NCI-H82 treated with DMSO at 0.1 percent for 48 hours (cell line): ENCODE measurements around the gene SPEF2.

Experiments used
- DNase-seq: peaks from one replicate; lab custom pipeline; 2025; ENCODE audit not compliant: unreplicated experiment; lab: John Stamatoyannopoulos, UW

The SPEF2 gene, protein sequence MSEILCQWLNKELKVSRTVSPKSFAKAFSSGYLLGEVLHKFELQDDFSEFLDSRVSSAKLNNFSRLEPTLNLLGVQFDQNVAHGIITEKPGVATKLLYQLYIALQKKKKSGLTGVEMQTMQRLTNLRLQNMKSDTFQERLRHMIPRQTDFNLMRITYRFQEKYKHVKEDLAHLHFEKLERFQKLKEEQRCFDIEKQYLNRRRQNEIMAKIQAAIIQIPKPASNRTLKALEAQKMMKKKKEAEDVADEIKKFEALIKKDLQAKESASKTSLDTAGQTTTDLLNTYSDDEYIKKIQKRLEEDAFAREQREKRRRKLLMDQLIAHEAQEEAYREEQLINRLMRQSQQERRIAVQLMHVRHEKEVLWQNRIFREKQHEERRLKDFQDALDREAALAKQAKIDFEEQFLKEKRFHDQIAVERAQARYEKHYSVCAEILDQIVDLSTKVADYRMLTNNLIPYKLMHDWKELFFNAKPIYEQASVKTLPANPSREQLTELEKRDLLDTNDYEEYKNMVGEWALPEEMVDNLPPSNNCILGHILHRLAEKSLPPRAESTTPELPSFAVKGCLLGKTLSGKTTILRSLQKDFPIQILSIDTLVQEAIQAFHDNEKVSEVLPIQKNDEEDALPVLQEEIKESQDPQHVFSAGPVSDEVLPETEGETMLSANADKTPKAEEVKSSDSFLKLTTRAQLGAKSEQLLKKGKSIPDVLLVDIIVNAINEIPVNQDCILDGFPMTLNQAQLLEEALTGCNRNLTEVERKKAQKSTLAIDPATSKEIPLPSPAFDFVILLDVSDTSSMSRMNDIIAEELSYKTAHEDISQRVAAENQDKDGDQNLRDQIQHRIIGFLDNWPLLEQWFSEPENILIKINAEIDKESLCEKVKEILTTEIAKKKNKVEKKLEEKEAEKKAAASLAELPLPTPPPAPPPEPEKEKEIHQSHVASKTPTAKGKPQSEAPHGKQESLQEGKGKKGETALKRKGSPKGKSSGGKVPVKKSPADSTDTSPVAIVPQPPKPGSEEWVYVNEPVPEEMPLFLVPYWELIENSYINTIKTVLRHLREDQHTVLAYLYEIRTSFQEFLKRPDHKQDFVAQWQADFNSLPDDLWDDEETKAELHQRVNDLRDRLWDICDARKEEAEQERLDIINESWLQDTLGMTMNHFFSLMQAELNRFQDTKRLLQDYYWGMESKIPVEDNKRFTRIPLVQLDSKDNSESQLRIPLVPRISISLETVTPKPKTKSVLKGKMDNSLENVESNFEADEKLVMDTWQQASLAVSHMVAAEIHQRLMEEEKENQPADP (N-terminal part only)

DNA sequence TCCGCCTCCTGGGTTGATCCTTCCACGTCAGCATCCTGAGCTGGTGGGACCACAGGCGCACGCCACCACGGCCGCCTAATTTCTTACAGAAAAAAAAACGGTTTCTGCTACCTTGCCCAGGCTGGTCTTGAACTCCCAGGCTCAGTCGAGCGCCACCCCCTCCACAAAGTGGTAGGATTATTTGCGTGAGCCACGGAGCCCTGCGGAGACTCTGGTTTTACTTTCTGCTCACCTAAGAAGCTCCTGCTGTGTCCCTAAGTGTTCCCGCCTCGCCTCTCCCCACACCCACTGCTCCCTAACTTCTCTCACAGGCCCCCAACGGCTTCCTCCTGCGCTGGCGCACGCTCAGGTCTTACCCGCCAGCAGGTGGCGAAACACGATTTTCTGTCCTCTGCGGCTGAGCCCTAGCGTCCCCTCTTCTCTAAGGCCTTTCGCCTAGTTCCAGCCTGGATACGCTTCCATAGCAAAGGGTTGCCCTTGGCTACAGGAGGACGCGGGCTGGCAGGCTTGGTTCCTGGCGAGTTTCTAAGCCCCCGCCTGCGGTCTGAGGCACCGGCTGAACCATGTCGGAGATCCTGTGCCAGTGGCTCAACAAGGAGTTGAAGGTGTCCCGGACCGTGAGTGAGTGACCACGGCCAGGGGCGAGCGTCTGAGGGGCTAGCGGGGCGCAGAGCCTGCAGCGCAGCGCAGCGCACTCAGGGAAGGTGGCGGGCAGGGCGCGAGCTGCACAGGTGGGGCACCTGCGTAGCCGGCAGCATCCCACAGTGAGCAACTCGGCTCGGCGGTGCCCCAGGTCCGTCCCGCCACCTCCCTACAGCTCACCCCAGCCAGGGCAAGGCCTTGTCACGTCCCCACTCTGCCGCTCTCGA, at the start of gene SPEF2:
Gene SPEF2, plus strand, starts transcription at position 429 of the 869 bp plus-strand sequence. Its CDS starts 135 bp downstream, at position 564.
- DNase-seq = no peak

DNA sequence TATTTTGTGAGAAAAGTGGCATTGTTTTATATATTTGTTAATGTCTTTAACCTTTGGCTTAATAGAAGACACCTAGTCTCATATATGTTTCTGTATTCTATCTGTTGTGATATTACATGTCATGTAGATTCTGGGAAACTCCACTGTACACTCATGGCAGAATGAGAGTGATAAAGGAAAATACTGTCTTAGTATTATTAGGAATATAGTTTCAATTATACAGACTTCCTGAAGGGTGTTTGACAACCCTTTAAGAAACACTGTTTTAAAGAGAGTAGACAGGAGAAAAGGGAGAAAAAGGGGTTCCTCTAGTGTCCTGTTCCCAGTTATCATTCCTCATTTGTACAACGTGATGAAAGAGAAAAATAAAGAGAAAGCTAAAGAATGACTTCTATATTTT, 42.1 kb upstream of the SPEF2 start:
- DNase-seq = no peak

DNA sequence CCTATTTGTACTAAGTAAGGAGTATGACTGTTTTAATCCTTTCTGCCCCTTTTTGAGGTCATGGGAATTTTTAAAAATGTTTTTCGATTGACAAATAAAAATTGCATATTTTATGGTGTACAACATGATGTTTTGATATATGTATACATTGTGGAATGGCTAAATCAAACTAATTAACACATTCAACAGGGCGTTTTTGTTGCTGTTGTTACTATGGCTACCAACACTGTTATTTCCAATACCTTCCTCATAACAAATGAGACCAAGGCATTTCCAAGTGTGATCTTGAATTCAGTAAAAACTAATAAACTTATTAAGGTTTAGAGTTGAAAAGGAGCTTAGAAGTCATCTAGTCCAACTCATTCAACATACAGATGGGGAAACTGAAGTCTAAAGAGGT, 30.2 kb upstream of the SPEF2 start:
- no peak for DNase-seq

DNA sequence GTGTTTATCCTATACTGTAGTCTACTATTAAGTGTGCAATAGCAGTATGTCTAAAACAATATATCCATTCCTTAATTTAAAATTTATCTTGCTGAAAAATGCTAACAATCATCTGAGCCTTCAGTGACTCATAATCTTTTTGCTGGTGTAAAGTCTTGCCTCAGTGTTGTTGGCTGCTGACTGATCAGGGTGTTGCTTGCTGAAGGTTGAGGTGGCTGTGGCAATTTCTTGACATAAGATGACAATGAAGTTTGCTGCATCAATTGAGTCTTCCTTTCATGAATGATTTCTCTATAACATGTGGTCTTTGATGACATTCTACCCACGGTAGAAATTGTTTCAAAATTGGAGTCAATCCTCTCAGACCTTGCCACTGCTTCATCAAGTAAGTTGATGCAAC, 24.3 kb upstream of the SPEF2 start:
- no peak for DNase-seq

DNA sequence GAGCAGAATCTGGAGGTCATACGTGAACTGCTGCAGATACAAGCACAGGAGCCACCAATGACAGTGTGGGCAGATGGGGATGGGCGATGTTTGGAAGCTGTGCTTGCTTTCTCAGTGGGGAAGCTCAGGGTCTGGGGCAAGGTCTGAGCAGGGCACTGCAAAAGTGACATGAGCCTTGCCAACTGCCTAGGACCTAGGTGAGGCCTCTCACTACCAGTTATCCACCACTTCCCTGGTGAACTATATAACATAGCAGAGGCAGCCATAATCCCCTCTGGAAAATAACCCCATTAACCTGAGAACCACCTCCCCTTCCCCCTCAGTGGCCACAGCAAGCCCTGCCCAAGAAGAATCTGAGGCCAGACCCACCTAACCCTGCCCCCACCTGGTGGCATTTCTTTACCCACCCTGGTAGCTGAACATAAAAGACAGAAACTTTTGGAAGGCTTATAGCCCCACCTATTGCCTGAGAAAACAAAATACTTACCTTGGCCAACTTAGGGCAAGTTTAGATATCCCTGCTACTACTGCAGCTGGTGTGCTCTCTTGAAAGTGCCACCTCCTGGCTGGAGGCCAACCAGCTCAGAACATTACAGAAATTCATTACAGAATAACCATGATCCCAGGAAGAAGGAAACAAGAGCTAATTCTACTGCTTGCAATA, 18.8 kb upstream of the SPEF2 start:
- DNase-seq = no peak

DNA sequence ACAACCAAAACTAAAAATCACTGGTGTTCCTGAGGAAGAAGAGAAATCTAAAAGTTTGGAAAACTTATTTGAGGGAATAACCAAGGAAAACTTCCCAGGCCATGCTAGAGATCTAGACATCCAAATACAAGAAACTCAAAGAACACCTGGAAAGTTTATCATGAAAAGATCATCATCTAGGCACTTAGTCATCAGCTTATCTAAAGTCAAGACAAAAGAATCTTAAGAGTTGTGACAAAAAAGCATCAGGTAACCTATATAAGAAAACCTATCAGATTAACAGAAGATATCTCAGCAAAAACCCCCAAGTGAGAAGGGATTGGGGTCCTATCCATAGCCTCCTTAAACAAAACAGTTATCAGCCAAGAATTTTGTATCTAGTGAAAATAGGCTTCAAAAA, 17.1 kb upstream of the SPEF2 start:
- no peak for DNase-seq

DNA sequence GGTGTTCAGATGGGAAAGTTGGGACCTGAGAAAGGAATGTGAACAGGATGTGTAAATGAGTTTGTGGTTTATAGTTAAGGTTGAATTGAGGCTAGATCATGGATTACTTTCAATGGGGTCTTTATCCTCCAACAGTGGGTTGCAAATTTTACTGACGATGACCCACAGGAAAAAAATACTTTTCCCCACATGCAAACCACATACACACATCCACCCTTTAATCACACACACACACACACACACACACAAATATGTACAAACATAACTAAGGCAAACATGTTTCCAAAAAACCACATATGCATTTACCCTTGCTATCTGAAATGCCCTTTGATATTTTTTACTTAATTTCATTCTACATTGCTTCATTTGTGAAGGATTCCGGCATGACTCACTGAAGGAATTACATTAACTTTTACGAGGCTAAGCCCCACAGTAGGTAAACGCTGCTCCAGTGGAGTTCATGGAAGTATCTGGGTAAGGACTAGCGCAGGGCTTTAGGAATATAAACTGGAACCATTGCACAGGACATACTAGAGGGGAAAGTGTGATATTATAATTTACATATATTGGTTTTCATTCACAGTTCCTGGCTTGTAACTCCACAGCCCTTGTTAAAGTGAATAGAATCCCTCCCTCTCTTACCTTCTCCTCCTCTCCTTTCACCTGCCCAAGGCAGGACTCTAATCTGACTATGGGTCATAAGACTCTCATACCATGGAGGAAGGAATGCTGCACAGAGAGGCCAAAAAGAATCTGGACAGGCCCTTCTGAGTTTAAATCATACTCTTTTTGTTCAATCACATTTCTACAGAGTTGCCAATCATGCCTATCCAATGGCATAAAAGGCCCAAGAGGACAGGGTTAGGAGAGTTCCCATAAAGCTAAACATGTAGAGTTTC, 8.5 kb upstream of the SPEF2 start:
- DNase-seq = no peak

DNA sequence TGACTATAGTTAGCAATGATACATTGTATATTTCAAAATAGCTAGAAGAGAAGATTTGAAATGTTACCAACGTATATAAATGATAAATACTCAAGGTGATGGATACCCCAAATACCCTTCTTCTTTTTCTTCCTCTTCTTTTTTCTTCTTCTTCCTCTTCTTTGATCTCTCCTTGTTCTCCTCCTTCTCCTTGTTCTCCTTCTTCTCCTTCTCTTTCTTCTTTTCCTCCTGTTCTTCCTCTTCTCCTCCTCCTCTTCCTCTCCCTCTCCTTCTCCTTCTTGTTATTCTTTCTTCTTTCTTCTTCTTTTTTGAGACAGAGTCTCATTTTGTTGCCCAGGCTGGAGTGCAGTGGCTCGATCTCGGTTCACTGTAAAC, 616 bp upstream of the SPEF2 start:
- DNase-seq = no peak

DNA sequence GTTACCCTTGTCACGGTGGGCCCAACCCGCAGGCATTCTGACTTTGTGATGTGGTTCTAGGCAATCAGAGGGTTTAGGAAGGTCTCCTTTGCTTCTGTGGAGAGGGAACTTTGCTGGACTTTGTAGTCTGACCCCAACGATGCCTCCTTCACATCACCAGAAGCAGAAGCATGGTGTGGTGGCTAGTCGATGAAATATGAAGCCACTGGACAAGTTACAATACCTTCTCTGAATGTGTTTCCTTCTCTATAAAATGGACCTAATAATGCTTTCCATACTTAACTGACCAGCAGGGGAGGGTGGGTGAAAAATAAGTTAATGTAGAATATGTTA, 607 bp downstream of the SPEF2 start:
- DNase-seq = no peak

DNA sequence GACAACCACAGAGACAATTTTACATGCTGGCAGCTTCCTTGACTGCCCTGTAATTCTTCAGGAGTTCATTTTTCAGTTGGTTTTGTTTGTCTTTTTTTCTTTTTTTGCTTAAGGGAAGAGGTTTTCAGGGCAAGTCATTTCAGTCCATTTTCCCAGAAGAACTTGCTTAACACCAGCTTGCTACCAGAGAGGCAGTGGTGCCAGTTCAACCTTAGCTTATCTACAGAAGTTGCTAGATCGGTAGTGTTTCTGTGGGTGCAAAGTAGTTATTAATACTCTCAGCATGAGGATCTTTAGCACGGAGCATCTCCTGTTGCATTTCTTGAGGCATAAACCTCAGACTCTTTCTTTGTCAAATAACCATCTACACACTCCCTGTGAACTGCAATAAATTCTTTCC, 1.1 kb downstream of the SPEF2 start:
- no peak for DNase-seq

DNA sequence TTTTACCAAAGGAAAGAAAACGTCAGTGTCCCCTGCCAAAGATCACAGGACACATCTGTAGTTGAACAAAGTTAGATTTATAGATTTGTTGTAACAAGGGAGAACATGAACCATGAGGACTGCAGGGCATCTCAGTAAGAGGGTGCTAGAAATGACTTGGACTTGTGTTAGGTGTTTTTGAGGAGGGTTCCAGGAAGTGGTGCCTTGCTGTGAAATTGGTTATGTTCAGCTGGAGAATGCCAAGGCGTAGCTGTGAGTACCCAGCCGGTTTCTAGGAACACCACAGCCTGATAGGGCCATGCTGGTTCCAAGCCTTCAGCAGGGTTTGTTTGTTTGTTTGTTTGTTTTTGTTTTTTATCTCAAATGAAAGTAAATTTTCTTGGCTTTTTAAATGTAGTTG, 5.3 kb downstream of the SPEF2 start:
- DNase-seq = no peak

DNA sequence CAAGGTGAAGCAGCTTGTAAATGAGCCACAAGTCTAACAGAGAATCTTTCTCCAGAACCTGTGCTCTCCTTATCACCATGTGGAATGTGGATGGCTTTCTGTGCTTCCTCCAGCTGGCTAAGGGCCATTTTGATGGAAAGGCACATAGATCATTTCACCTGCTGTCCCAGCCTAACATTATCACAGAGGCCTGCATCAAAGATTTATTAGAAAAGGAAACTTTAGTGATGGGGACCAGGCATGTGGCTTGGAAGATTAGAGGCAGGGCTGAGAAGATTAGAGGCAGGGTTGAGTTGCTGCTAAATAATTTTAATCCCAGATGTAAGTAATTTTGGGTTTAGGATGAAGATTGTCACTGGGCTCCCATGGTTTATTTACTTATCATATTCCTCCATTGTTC, 6.3 kb downstream of the SPEF2 start:
- DNase-seq = no peak

DNA sequence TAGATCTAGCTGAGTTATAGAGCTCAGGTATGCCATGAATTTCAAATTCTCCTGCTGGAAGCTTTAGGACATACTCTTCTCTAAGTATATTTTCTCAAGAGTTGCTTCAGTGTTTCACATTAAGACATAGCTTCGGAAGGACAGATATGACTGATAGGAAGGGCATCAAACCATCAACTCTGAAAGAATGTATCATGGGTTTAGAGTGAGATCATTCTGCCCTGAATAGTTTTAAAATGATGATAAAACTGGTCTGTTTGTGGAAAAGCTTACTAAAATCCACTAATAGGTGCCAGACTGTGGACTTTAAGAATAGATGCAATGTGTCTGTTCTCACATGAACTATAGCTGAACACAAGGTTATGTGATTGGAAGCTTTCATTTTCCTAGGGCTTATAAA, 8.4 kb downstream of the SPEF2 start:
- DNase-seq = no peak

DNA sequence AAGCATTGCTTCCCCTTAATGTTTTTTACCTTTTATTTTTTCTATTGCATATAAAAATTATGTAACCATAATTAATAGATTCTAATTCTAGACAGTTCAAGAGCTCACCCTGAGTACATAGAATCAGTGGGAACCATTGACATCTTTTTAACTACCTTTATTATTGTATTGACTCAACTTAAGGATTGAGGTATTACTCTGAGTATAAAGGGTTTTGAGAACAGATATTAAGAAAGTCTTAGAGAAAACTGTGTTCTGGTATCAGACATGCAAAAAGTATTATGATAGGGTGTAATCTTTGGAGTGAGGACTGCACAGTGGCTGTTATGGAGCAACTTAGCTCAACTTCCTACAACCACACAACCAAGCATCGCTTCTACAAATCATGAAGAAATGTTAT, 8.9 kb downstream of the SPEF2 start:
- DNase-seq = no peak

DNA sequence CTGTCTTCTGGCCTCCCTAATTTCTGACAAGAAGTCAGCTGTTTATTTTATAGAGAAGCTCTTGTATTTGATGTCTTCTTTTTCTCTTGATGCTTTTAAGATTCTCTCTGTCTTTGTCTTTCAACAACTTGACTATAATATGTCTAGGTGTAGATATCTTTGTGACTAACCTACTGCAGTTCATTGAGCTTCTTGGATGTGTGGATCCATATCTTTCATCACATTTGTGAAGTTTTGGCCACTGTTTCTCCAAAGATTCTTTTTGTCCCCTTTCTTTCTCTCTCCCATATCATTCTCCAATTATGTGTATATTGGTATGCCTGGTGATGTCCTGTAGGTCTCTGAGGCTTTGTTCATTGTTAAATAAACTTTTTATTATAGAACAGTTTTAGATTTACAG, 16.7 kb downstream of the SPEF2 start:
- DNase-seq = no peak

DNA sequence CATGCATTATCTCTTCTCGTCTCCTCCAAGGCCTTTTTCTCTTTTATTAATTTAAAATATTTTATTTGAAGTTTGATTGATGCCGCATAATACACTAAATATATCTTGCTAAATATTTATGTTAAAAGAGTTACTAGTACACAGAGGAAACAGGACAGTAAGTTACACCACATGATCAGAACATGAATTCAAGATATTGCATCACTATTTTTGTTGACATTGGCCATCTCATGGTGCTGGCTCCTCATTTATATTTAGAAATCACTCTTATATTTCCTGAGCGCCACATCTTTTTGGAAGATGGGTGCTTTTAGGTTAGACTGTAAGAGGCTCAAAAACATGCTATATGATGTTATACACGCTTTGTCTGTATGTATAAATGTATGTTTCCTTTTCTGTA, 23.0 kb downstream of the SPEF2 start:
- DNase-seq = no peak

DNA sequence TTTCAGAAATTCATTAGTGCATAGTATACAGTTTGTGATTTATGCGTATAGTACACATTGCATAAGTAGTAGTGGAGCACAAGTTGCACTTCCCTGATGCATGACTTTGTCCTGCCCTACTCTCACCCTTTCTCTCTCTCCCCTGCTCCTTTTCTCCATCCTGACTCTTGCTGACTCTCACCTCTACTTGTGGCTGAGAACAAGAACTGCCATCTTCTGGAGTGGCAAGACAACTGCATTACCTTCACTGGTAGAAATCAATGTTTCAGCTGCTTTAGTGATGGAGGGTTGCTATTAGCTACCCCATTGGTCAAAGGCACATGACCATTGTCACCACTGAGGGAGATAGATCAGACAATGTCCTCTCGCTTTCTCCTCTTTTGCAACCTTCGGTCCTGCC, 26.9 kb downstream of the SPEF2 start:
- DNase-seq = no peak

DNA sequence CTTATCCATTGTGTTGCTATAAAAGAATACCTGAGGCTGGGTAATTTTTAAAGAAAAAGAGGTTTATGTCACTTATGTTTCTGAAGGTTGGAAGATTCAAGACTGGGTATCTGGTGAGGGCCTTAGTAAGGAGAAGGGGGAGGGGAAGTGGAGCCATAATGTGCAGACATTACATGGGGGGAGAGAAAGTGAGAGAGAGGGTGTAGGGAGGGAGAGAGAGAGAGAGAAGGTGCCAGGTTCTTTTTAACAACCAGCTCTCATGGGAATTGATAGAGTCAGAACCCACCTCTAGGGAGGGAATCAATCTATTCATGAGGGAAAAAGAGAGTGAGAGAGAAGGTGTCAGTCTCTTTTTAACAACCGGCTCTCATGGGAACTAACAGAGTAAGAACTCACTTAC, 29.5 kb downstream of the SPEF2 start:
- no peak for DNase-seq

DNA sequence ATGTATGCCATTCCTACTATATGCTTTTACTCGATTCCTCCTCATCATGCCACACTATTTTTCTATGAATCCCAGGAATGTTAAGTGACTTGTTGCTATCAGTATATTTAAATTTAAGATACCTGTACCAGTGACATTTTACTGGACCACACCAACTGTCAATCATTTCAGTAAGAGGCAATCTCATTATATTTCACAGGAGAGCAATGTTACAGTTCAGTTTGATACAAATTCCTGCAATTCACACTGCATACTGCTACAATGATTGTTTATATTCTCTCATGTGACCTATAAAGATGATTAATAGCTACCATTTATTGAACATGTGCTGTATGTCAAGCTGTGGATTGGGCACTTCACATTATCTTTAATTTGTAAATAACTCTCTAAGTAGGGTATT, 30.0 kb downstream of the SPEF2 start:
- DNase-seq = no peak
